ENCODE measurements around the gene TMEM255B.

Gene TMEM255B

GRCh38 chr13:113768018-113768905 lies 9.2 kb downstream of the TMEM255B start:
- DNase-seq (ENCODE audit: low read depth) = no peak

GRCh38 chr13:113769106-113769505 lies 10.1 kb downstream of the TMEM255B start:
- no peak for DNase-seq (ENCODE audit: low read depth)

GRCh38 chr13:113769881-113770280 lies 10.9 kb downstream of the TMEM255B start:
- DNase-seq (ENCODE audit: low read depth) = no peak

- DNase-seq (ENCODE audit: low read depth) = no peak
Measured at GRCh38 chr13:113770441-113770840, 11.4 kb downstream of the TMEM255B start.

- no peak for DNase-seq (ENCODE audit: low read depth)
Measured at GRCh38 chr13:113770937-113771336, 11.9 kb downstream of the TMEM255B start.

- DNase-seq (ENCODE audit: low read depth) = no peak
Measured at GRCh38 chr13:113771709-113772331, 12.8 kb downstream of the TMEM255B start.

- no peak for DNase-seq (ENCODE audit: low read depth)
Measured at GRCh38 chr13:113774177-113775107, 15.4 kb downstream of the TMEM255B start.

GRCh38 chr13:113775451-113776145 lies 16.6 kb downstream of the TMEM255B start:
- no peak for DNase-seq (ENCODE audit: low read depth)

- DNase-seq (ENCODE audit: low read depth) = no peak
Measured at GRCh38 chr13:113776231-113777125, 17.5 kb downstream of the TMEM255B start.

GRCh38 chr13:113777311-113778260 lies 18.6 kb downstream of the TMEM255B start:
- DNase-seq (ENCODE audit: low read depth) = no peak

GRCh38 chr13:113781571-113781970 lies 22.5 kb downstream of the TMEM255B start:
- DNase-seq (ENCODE audit: low read depth) = no peak

GRCh38 chr13:113782472-113782871 lies 23.4 kb downstream of the TMEM255B start:
- DNase-seq (ENCODE audit: low read depth) = no peak

GRCh38 chr13:113783200-113783881 lies 24.3 kb downstream of the TMEM255B start:
- DNase-seq (ENCODE audit: low read depth) = no peak

GRCh38 chr13:113783966-113784644 lies 25.1 kb downstream of the TMEM255B start:
- no peak for DNase-seq (ENCODE audit: low read depth)

GRCh38 chr13:113784645-113785024 lies 25.6 kb downstream of the TMEM255B start:
- no peak for DNase-seq (ENCODE audit: low read depth)

GRCh38 chr13:113785051-113786010 lies 26.3 kb downstream of the TMEM255B start:
- no peak for DNase-seq (ENCODE audit: low read depth)

- no peak for DNase-seq (ENCODE audit: low read depth)
Measured at GRCh38 chr13:113786262-113786841, 27.3 kb downstream of the TMEM255B start.

Measured in activated T-helper 9 cell treated with anti-CD3 and anti-CD28 coated beads, Interleukin-2, amount 50 U/mL, for 16 hours (primary cell).